SU-DHL-6 (cell line): Measurements from ENCODE around the gene PRSS38.

Experiments
- CTCF ChIP-seq: fragments of 200-600 bp; sonication (generic); IDR thresholded peaks from one replicate; pipeline ENCODE4 v1.5.1; 2017; ENCODE audit warnings: antibody characterized with exemption, mild to moderate bottlenecking, low read length, moderate library complexity; ENCODE audit not compliant: insufficient read depth, poor library complexity, severe bottlenecking
- EZH2phosphoT487 ChIP-seq: fragments of 200-600 bp; sonication (generic), shearing (Covaris generic); conservative IDR thresholded peaks from 2 replicates; pipeline ENCODE4 v1.6.1; 2018; ENCODE audit warnings: mild to moderate bottlenecking, antibody characterized with exemption, low read length, moderate library complexity, mixed read lengths

- TF ChIP-seq CTCF: no peak
- TF ChIP-seq EZH2phosphoT487: no peak
These were observed 17.2 kb upstream of the PRSS38 start for GRCh38 chr1:227798078-227798802.
